Measurements from ENCODE around the gene KIAA1328. TPM values are rescaled to one million over a fixed set of nuclear protein-coding genes. Genes with fewer than 3 reads are reported as not detected.

Gene KIAA1328
- polyA plus RNA-seq, 2 of the 4 experiments (the other 2 are of a cell fraction) = 1.7 to 3.9 TPM

DNA sequence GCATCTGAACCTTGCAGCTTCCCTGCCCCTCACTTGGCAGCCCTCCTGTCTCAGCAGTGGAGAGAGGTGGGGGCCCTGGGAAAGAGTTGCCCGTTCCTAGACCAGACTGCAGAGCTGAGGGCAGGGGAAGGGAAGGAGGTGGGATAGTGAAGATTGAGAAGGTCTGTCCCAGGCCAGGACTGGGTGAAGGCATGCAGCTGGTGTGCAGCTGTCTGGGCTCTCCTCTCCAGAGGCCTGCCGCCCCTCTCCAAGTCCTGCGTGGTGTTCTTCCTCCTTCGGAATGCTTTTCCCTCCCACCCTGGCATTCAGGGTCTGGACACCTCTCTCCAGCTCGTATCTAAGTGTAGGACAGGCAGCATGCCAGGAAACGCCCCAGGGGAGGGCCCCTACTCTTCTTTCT is 413.2 kb downstream of the KIAA1328 start:
- ATAC-seq (no peak), DNase-seq (ENCODE audit: low read depth in 1 of 2, low spot score in 1 of 2) (no peak), FAIRE-seq (no peak)
- no peaks in the 10 kb centered on the region for H3K9me3 ChIP-seq
- no peak overlapping the region for H3K4me3 ChIP-seq
- CTCF ChIA-PET = no interaction called here
- H3K27ac ChIP-seq = no peak overlapping the region
- WGBS (ENCODE audit: missing lambda C conversion rate) = 100% methylated on average over 1 of the region's 6 CpGs
- TF ChIP-seq GATA3 (IDR thresholded peaks at IDR 0.05; ENCODE audit: borderline replicate concordance) = no peak
- TF ChIP-seq NPAS2 (CRISPR knock-in tag; IDR thresholded peaks at IDR 0.05; ENCODE audit: borderline replicate concordance) = no peak
- no peak for TF ChIP-seq HOXB5 (CRISPR knock-in tag; IDR thresholded peaks at IDR 0.05)
- no peak for TF ChIP-seq HOXA7 (CRISPR knock-in tag; IDR thresholded peaks at IDR 0.05)
- no peak for TF ChIP-seq SREBF2 (IDR thresholded peaks at IDR 0.05)
- TF ChIP-seq, protein P1, sequence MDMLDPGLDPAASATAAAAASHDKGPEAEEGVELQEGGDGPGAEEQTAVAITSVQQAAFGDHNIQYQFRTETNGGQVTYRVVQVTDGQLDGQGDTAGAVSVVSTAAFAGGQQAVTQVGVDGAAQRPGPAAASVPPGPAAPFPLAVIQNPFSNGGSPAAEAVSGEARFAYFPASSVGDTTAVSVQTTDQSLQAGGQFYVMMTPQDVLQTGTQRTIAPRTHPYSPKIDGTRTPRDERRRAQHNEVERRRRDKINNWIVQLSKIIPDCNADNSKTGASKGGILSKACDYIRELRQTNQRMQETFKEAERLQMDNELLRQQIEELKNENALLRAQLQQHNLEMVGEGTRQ (IDR thresholded peaks at IDR 0.05) = no peak
- TF ChIP-seq EP300 (IDR thresholded peaks at IDR 0.05) = no peak
- TF ChIP-seq, protein P2, sequence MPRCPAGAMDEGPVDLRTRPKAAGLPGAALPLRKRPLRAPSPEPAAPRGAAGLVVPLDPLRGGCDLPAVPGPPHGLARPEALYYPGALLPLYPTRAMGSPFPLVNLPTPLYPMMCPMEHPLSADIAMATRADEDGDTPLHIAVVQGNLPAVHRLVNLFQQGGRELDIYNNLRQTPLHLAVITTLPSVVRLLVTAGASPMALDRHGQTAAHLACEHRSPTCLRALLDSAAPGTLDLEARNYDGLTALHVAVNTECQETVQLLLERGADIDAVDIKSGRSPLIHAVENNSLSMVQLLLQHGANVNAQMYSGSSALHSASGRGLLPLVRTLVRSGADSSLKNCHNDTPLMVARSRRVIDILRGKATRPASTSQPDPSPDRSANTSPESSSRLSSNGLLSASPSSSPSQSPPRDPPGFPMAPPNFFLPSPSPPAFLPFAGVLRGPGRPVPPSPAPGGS (IDR thresholded peaks at IDR 0.05) = no peak
- no peak for TF ChIP-seq RNF2 (IDR thresholded peaks at IDR 0.05; ENCODE audit: borderline replicate concordance, low read depth)
- TF ChIP-seq, protein P3, sequence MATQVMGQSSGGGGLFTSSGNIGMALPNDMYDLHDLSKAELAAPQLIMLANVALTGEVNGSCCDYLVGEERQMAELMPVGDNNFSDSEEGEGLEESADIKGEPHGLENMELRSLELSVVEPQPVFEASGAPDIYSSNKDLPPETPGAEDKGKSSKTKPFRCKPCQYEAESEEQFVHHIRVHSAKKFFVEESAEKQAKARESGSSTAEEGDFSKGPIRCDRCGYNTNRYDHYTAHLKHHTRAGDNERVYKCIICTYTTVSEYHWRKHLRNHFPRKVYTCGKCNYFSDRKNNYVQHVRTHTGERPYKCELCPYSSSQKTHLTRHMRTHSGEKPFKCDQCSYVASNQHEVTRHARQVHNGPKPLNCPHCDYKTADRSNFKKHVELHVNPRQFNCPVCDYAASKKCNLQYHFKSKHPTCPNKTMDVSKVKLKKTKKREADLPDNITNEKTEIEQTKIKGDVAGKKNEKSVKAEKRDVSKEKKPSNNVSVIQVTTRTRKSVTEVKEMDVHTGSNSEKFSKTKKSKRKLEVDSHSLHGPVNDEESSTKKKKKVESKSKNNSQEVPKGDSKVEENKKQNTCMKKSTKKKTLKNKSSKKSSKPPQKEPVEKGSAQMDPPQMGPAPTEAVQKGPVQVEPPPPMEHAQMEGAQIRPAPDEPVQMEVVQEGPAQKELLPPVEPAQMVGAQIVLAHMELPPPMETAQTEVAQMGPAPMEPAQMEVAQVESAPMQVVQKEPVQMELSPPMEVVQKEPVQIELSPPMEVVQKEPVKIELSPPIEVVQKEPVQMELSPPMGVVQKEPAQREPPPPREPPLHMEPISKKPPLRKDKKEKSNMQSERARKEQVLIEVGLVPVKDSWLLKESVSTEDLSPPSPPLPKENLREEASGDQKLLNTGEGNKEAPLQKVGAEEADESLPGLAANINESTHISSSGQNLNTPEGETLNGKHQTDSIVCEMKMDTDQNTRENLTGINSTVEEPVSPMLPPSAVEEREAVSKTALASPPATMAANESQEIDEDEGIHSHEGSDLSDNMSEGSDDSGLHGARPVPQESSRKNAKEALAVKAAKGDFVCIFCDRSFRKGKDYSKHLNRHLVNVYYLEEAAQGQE (IDR thresholded peaks at IDR 0.05) = no peak
- TF ChIP-seq, protein P4, sequence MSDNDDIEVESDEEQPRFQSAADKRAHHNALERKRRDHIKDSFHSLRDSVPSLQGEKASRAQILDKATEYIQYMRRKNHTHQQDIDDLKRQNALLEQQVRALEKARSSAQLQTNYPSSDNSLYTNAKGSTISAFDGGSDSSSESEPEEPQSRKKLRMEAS (IDR thresholded peaks at IDR 0.05) = no peak
- TF ChIP-seq JUNB (IDR thresholded peaks at IDR 0.05) = no peak
- TF ChIP-seq NR3C1 (IDR thresholded peaks at IDR 0.05) = no peak
- TF ChIP-seq NFE2L2 (conservative IDR thresholded peaks at IDR 0.05; ENCODE audit: low read length) = no peak
- no peak for TF ChIP-seq RARB (CRISPR knock-in tag; IDR thresholded peaks at IDR 0.05)
- no peak for TF ChIP-seq ZNF302 (CRISPR knock-in tag; IDR thresholded peaks at IDR 0.05)
- TF ChIP-seq, protein P5, sequence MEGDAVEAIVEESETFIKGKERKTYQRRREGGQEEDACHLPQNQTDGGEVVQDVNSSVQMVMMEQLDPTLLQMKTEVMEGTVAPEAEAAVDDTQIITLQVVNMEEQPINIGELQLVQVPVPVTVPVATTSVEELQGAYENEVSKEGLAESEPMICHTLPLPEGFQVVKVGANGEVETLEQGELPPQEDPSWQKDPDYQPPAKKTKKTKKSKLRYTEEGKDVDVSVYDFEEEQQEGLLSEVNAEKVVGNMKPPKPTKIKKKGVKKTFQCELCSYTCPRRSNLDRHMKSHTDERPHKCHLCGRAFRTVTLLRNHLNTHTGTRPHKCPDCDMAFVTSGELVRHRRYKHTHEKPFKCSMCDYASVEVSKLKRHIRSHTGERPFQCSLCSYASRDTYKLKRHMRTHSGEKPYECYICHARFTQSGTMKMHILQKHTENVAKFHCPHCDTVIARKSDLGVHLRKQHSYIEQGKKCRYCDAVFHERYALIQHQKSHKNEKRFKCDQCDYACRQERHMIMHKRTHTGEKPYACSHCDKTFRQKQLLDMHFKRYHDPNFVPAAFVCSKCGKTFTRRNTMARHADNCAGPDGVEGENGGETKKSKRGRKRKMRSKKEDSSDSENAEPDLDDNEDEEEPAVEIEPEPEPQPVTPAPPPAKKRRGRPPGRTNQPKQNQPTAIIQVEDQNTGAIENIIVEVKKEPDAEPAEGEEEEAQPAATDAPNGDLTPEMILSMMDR (IDR thresholded peaks at IDR 0.05) = no peak
- TF ChIP-seq HDAC2 (IDR thresholded peaks at IDR 0.05) = no peak
- POLR2A ChIA-PET = no interaction called here
- no peaks in the 10 kb centered on the region for H3K4me1 ChIP-seq
- H3K4me2 ChIP-seq = no peak overlapping the region

DNA sequence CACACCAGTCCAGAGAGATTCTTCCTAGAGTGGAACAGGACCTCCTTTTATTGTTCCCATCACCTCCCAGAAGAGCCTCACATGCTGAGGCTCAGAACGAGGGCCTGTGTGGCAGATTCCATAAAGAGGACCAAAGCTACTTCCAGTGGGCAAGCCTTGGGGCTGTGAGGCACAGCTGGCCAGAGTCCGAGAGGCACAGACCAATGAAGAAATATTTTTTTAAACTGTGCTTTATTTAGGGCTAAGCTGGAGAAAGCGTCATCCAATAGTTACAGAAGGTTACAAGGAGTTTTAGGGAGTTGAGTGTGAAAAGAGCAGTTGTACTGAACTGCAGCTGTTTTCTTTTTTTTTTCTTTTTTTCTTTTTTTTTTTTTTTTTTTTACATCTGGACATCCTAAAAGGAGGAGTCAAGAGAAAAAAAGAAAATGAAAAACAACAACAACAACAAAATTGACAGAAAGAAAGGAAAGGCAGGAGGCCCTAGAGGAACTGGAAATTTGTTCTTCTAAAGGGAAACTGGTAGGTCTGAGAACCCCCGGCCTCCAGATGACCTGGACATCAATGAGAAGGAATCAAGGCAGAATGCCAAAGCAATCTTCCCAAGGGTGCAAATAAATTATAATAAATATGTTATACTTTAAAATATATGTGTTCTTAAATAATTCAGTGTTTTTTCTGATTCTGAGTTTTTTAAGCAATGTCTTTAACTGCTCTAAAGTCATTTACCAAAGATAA is 414.1 kb downstream of the KIAA1328 start:
- no peak overlapping the region for H3K4me3 ChIP-seq
- ATAC-seq = no peak
- no peak for FAIRE-seq
- WGBS (ENCODE audit: missing lambda C conversion rate) = 62% methylated on average over 4 of the region's 4 CpGs
- H3K9me3 ChIP-seq = no peaks in the 10 kb centered on the region
- H3K27ac ChIP-seq = no peak overlapping the region
- CTCF ChIA-PET = interaction anchor here (0.7 kb wide), 1 partner anchor 202 kb away, joined by 3 read pairs; no protein-coding TSS in a partner anchor
- POLR2A ChIA-PET = no interaction called here
- H3K4me1 ChIP-seq = no peaks in the 10 kb centered on the region
- no peak for DNase-seq (ENCODE audit: low read depth in 1 of 2, low spot score in 1 of 2)
- no peak overlapping the region for H3K4me2 ChIP-seq
- TF ChIP-seq, protein P6, sequence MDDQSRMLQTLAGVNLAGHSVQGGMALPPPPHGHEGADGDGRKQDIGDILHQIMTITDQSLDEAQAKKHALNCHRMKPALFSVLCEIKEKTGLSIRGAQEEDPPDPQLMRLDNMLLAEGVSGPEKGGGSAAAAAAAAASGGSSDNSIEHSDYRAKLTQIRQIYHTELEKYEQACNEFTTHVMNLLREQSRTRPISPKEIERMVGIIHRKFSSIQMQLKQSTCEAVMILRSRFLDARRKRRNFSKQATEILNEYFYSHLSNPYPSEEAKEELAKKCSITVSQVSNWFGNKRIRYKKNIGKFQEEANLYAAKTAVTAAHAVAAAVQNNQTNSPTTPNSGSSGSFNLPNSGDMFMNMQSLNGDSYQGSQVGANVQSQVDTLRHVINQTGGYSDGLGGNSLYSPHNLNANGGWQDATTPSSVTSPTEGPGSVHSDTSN (IDR thresholded peaks at IDR 0.05) = no peak
- TF ChIP-seq FOSL2 (IDR thresholded peaks at IDR 0.05) = no peak
- TF ChIP-seq FOSL2 (CRISPR knock-in tag; IDR thresholded peaks at IDR 0.05) = no peak
- no peak for TF ChIP-seq CHD4 (IDR thresholded peaks at IDR 0.05; ENCODE audit: borderline replicate concordance)
- no peak for TF ChIP-seq TP53 (CRISPR knock-in tag; IDR thresholded peaks at IDR 0.05)
- TF ChIP-seq, protein P7, sequence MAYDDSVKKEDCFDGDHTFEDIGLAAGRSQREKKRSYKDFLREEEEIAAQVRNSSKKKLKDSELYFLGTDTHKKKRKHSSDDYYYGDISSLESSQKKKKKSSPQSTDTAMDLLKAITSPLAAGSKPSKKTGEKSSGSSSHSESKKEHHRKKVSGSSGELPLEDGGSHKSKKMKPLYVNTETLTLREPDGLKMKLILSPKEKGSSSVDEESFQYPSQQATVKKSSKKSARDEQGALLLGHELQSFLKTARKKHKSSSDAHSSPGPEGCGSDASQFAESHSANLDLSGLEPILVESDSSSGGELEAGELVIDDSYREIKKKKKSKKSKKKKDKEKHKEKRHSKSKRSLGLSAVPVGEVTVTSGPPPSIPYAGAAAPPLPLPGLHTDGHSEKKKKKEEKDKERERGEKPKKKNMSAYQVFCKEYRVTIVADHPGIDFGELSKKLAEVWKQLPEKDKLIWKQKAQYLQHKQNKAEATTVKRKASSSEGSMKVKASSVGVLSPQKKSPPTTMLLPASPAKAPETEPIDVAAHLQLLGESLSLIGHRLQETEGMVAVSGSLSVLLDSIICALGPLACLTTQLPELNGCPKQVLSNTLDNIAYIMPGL (CRISPR knock-in tag; IDR thresholded peaks at IDR 0.05; ENCODE audit: borderline replicate concordance) = no peak
- TF ChIP-seq ZSCAN20 (CRISPR knock-in tag; IDR thresholded peaks at IDR 0.05) = no peak
- TF ChIP-seq JUN (IDR thresholded peaks at IDR 0.05) = no peak
- no peak for TF ChIP-seq FOSB (CRISPR knock-in tag; IDR thresholded peaks at IDR 0.05)
- TF ChIP-seq CHD2 (IDR thresholded peaks at IDR 0.05; ENCODE audit: low read length, partially characterized antibody) = no peak
- no peak for TF ChIP-seq ZFP36 (IDR thresholded peaks at IDR 0.05; ENCODE audit: borderline replicate concordance, partially characterized antibody)
